PC-3 (cell line): ENCODE results near the gene ZNF532.

Experiments
- CTCF ChIP-seq: fragments of 300-600 bp; sonication (generic); conservative IDR thresholded peaks from 2 replicates; pipeline ENCODE4 v1.5.1; 2017; ENCODE audit warnings: antibody characterized with exemption, low read depth, mild to moderate bottlenecking, low read length
- EZH2 ChIP-seq: fragments of 300-600 bp; sonication (generic); IDR thresholded peaks from one replicate; pipeline ENCODE4 v1.6.1; 2017; ENCODE audit warnings: antibody characterized with exemption, mild to moderate bottlenecking, low read length; ENCODE audit not compliant: unreplicated experiment
- EZH2phosphoT487 ChIP-seq: fragments of 300-600 bp; sonication (generic); IDR thresholded peaks from 2 replicates; pipeline ENCODE4 v1.6.1; 2018; ENCODE audit warnings: mild to moderate bottlenecking, antibody characterized with exemption, low read length, borderline replicate concordance

- TF ChIP-seq EZH2, result no peak
- TF ChIP-seq CTCF, result no peak
- no peak for TF ChIP-seq EZH2phosphoT487
Measured at GRCh38 chr18:58955738-58956137, 91.1 kb downstream of the ZNF532 start.
